NB4 (cell line): ENCODE measurements around the gene ZNF394.

ENCODE experiments used
- CTCF ChIP-seq: IDR thresholded peaks from one replicate; pipeline ENCODE4 v1.5.1; 2012; ENCODE audit warnings: low read depth, low read length
- MAX ChIP-seq: IDR thresholded peaks from 2 replicates; pipeline ENCODE4 v1.6.1; 2011; ENCODE audit warnings: low read depth, low read length
- MYC ChIP-seq: IDR thresholded peaks from 2 replicates; pipeline ENCODE4 v1.6.1; 2011; ENCODE audit warnings: low read depth, low read length
- POLR2A ChIP-seq: IDR thresholded peaks from 2 replicates; pipeline ENCODE4 v1.6.1; 2011; ENCODE audit warnings: mild to moderate bottlenecking; ENCODE audit not compliant: insufficient read length; ENCODE audit errors: extremely low read depth

- TF ChIP-seq CTCF: no peak
- TF ChIP-seq MAX: no peak
- no peak for TF ChIP-seq MYC
- no peak for TF ChIP-seq POLR2A
Observed at GRCh38 chr7:99531354-99531765, 31.3 kb upstream of the ZNF394 start.
